ENCODE results near the gene RTKN.
A peak's percentile ranks its signal among the peaks of the same experiment; 100 is the strongest.

RTKN gene

GRCh38 chr2:74439373-74439772 lies 2.4 kb downstream of the RTKN start:
- H3K4me3 Mint-ChIP-seq, result no peak overlapping the region
- intact Hi-C loops (cut with micrococcal nuclease), result no loop called here
- H3K27ac Mint-ChIP-seq, result peak overlapping the region; percentile 61
- peaks cover 53% of the 10 kb centered on the region for H3K27me3 Mint-ChIP-seq
- peaks cover 74% of the 10 kb centered on the region for H3K4me1 Mint-ChIP-seq (ENCODE audit: low read depth)
- H3K9me3 Mint-ChIP-seq, result no peaks in the 10 kb centered on the region
- peaks cover 6% of the 10 kb centered on the region for H3K36me3 Mint-ChIP-seq (ENCODE audit: low read depth)

- Mint-ChIP-seq H3K4me3 (no peak overlapping the region), H3K36me3 (ENCODE audit: low read depth) (peaks cover 6% of the 10 kb centered on the region), H3K9me3 (no peaks in the 10 kb centered on the region), H3K27me3 (peaks cover 44% of the 10 kb centered on the region), H3K27ac (peak overlapping the region; percentile 14), H3K4me1 (ENCODE audit: low read depth) (peaks cover 67% of the 10 kb centered on the region)
- intact Hi-C loops (cut with micrococcal nuclease), result no loop called here
These were observed 3.5 kb downstream of the RTKN start for GRCh38 chr2:74438248-74438647.

GRCh38 chr2:74436848-74437695 lies 4.7 kb downstream of the RTKN start:
- peak overlapping the region; percentile 50 for H3K27ac Mint-ChIP-seq
- peaks cover 34% of the 10 kb centered on the region for H3K27me3 Mint-ChIP-seq
- intact Hi-C loops (cut with micrococcal nuclease), result no loop called here
- no peaks in the 10 kb centered on the region for H3K9me3 Mint-ChIP-seq
- peaks cover 64% of the 10 kb centered on the region for H3K4me1 Mint-ChIP-seq (ENCODE audit: low read depth)
- H3K4me3 Mint-ChIP-seq, result no peak overlapping the region
- peaks cover 6% of the 10 kb centered on the region for H3K36me3 Mint-ChIP-seq (ENCODE audit: low read depth)

- Mint-ChIP-seq H3K4me1 (ENCODE audit: low read depth) (peaks cover 56% of the 10 kb centered on the region), H3K9me3 (no peaks in the 10 kb centered on the region)
- intact Hi-C loops (cut with micrococcal nuclease), result no loop called here
These were observed 5.5 kb downstream of the RTKN start for GRCh38 chr2:74436111-74436805.

GRCh38 chr2:74430502-74430901 lies 11.2 kb downstream of the RTKN start:
- H3K27ac Mint-ChIP-seq, result no peak overlapping the region

More at GRCh38 chr2:74436111-74436805, 5.5 kb downstream of the RTKN start:
- Mint-ChIP-seq H3K27me3 (peaks cover 26% of the 10 kb centered on the region), H3K36me3 (ENCODE audit: low read depth) (peaks cover 6% of the 10 kb centered on the region), H3K4me3 (no peak overlapping the region), H3K27ac (peak overlapping the region; percentile 50)

GRCh38 chr2:74429487-74430451 lies 12.0 kb downstream of the RTKN start:
- Mint-ChIP-seq H3K9me3 (no peaks in the 10 kb centered on the region), H3K4me3 (no peak overlapping the region), H3K36me3 (ENCODE audit: low read depth) (peaks cover 41% of the 10 kb centered on the region), H3K4me1 (ENCODE audit: low read depth) (no peaks in the 10 kb centered on the region), H3K27me3 (no peaks in the 10 kb centered on the region), H3K27ac (no peak overlapping the region)
- intact Hi-C loops (cut with micrococcal nuclease), result no loop called here

More at GRCh38 chr2:74430502-74430901, 11.2 kb downstream of the RTKN start:
- Mint-ChIP-seq H3K36me3 (ENCODE audit: low read depth) (peaks cover 34% of the 10 kb centered on the region), H3K4me3 (no peak overlapping the region), H3K9me3 (no peaks in the 10 kb centered on the region), H3K4me1 (ENCODE audit: low read depth) (peaks cover under 1% of the 10 kb centered on the region), H3K27me3 (no peaks in the 10 kb centered on the region)
- intact Hi-C loops (cut with micrococcal nuclease), result no loop called here

GRCh38 chr2:74428675-74429074 lies 13.1 kb downstream of the RTKN start:
- Mint-ChIP-seq H3K4me1 (ENCODE audit: low read depth) (no peaks in the 10 kb centered on the region), H3K9me3 (no peaks in the 10 kb centered on the region), H3K27ac (no peak overlapping the region), H3K36me3 (ENCODE audit: low read depth) (peaks cover 42% of the 10 kb centered on the region), H3K4me3 (no peak overlapping the region), H3K27me3 (no peaks in the 10 kb centered on the region)
- intact Hi-C loops (cut with micrococcal nuclease), result no loop called here

GRCh38 chr2:74427551-74427950 lies 14.2 kb downstream of the RTKN start:
- H3K36me3 Mint-ChIP-seq (ENCODE audit: low read depth), result peaks cover 42% of the 10 kb centered on the region
- H3K9me3 Mint-ChIP-seq, result no peaks in the 10 kb centered on the region
- peaks cover 4% of the 10 kb centered on the region for H3K27me3 Mint-ChIP-seq
- peaks cover 4% of the 10 kb centered on the region for H3K4me1 Mint-ChIP-seq (ENCODE audit: low read depth)
- intact Hi-C loops (cut with micrococcal nuclease), result no loop called here
- H3K4me3 Mint-ChIP-seq, result no peak overlapping the region
- H3K27ac Mint-ChIP-seq, result peak overlapping the region; percentile 1

- Mint-ChIP-seq H3K27me3 (peaks cover 7% of the 10 kb centered on the region), H3K4me3 (no peak overlapping the region), H3K9me3 (no peaks in the 10 kb centered on the region), H3K27ac (no peak overlapping the region), H3K36me3 (ENCODE audit: low read depth) (peaks cover 51% of the 10 kb centered on the region), H3K4me1 (ENCODE audit: low read depth) (peaks cover 15% of the 10 kb centered on the region)
- intact Hi-C loops (cut with micrococcal nuclease), result no loop called here
These were observed 15.5 kb downstream of the RTKN start for GRCh38 chr2:74426181-74426758.

GRCh38 chr2:74425523-74425922 lies 16.2 kb downstream of the RTKN start:
- no peaks in the 10 kb centered on the region for H3K9me3 Mint-ChIP-seq
- no peak overlapping the region for H3K4me3 Mint-ChIP-seq
- intact Hi-C loops (cut with micrococcal nuclease), result no loop called here
- H3K36me3 Mint-ChIP-seq (ENCODE audit: low read depth), result peaks cover 53% of the 10 kb centered on the region
- no peak overlapping the region for H3K27ac Mint-ChIP-seq
- peaks cover 7% of the 10 kb centered on the region for H3K27me3 Mint-ChIP-seq
- peaks cover 21% of the 10 kb centered on the region for H3K4me1 Mint-ChIP-seq (ENCODE audit: low read depth)

- intact Hi-C loops (cut with micrococcal nuclease), result no loop called here
- peaks cover 7% of the 10 kb centered on the region for H3K27me3 Mint-ChIP-seq
- no peak overlapping the region for H3K27ac Mint-ChIP-seq
- no peaks in the 10 kb centered on the region for H3K9me3 Mint-ChIP-seq
- H3K36me3 Mint-ChIP-seq (ENCODE audit: low read depth), result peaks cover 49% of the 10 kb centered on the region
- H3K4me1 Mint-ChIP-seq (ENCODE audit: low read depth), result peaks cover 26% of the 10 kb centered on the region
- H3K4me3 Mint-ChIP-seq, result no peak overlapping the region
These were observed 16.7 kb downstream of the RTKN start for GRCh38 chr2:74424995-74425406.

- Mint-ChIP-seq H3K27ac (no peak overlapping the region), H3K9me3 (no peaks in the 10 kb centered on the region), H3K27me3 (peaks cover 7% of the 10 kb centered on the region), H3K4me1 (ENCODE audit: low read depth) (peaks cover 30% of the 10 kb centered on the region), H3K36me3 (ENCODE audit: low read depth) (peaks cover 43% of the 10 kb centered on the region), H3K4me3 (no peak overlapping the region)
- intact Hi-C loops (cut with micrococcal nuclease), result no loop called here
These were observed 17.4 kb downstream of the RTKN start for GRCh38 chr2:74424139-74424992.
